Stimulated activated CD4-positive, alpha-beta T cell treated with anti-CD3 and anti-CD28 coated beads, Interleukin-15, amount 100 ng/mL, for 48 hours (primary cell): ENCODE measurements around the gene DDX3Y.

Experiments used
- DNase-seq, 2 donors: peaks; one replicate each; pipeline ENCODE4 v3.0.0-alpha.2; 2020; ENCODE audit warnings: low read depth in 2 of 2

DDX3Y gene

GRCh38 chrY:12904618-12905516 is at the start of gene DDX3Y:
Gene DDX3Y, plus strand, starts transcription at chrY:12904868. Its CDS starts 69 bp downstream, at chrY:12904937.
- peak in 1 of 2 donors; percentile 75 for DNase-seq

- no peak for DNase-seq
These were observed 48.8 kb upstream of the DDX3Y start for GRCh38 chrY:12855791-12856275.

GRCh38 chrY:12867960-12868359 is 36.7 kb upstream of the DDX3Y start:
- no peak for DNase-seq

GRCh38 chrY:12896973-12897372 is 7.7 kb upstream of the DDX3Y start:
- DNase-seq, result no peak

- DNase-seq, result no peak
These were observed 6.1 kb upstream of the DDX3Y start for GRCh38 chrY:12898604-12899003.

GRCh38 chrY:12905517-12905872 is 827 bp downstream of the DDX3Y start:
- peak in 1 of 2 donors; percentile 53 for DNase-seq

GRCh38 chrY:12905895-12906294 is 1.2 kb downstream of the DDX3Y start:
- no peak for DNase-seq

- DNase-seq, result no peak
These were observed 8.9 kb downstream of the DDX3Y start for GRCh38 chrY:12913541-12913940.

GRCh38 chrY:12928043-12928442 is 23.4 kb downstream of the DDX3Y start:
- DNase-seq, result no peak

GRCh38 chrY:12941725-12942687 is 37.3 kb downstream of the DDX3Y start:
- no peak for DNase-seq
